HepG2 (cell line): ENCODE data around the gene DOCK4. TPM values are rescaled to one million over a fixed set of nuclear protein-coding genes. Genes with fewer than 3 reads are reported as not detected.

Source experiments
- ATAC-seq: fragments of 200-7000 bp; cut with Tn5 transposase; 3 replicates; pipeline ENCODE4 v1.9.1; 2020; ENCODE audit warnings: mild to moderate bottlenecking, moderate library complexity
- BruUV-seq: library from RNA; stranded (reverse); fragments of 400-500 nt; replicated peaks from 2 replicates; lab custom pipeline; 2021; lab: Mats Ljungman, UMichigan
- CTCF ChIA-PET: fragments of 300-600 bp; formaldehyde crosslinking; extraction: SDS; loops from one replicate; lab custom pipeline; 2021; ENCODE audit warnings: low total read pairs, inconsistent platforms, low intra/inter-chr PET ratio; lab: Yijun Ruan, JAX
- POLR2A ChIA-PET: fragments of 350-600 bp; sonication (Branson Sonifier 250); formaldehyde crosslinking; loops from one replicate; lab custom pipeline; 2020; ENCODE audit warnings: antibody characterized with exemption, inconsistent platforms; lab: Yijun Ruan, JAX
- DNase-seq: peaks from one replicate; pipeline ENCODE4 v3.0.0-alpha.2; 2015; ENCODE audit warnings: low spot score
- FAIRE-seq: peaks from 3 replicates; lab custom pipeline; 2011; peaks lifted over from hg19 to GRCh38; lab: Jason Lieb, UNC
- H2AFZ ChIP-seq: one replicate; pipeline ENCODE4 v1.6.1; 2011; ENCODE audit warnings: low read length, inconsistent platforms
- H3K27ac ChIP-seq: fragments of 300-600 bp; 3 replicates; pipeline ENCODE4 v1.8.0; 2011; ENCODE audit warnings: mixed run types, mild to moderate bottlenecking, mixed read lengths, low read length, inconsistent platforms; ENCODE audit not compliant: insufficient read depth; ENCODE audit errors: extremely low read length
- H3K27me3 ChIP-seq, 2 experiments: fragments of 200-600 bp in 1 of 2; 2 replicates in 1 of 2; 3 replicates in 1 of 2; pipeline versions ENCODE4 v1.6.0 to v1.8.0; 2011; ENCODE audit warnings: low read length in 2 of 2, mild to moderate bottlenecking in 2 of 2, moderate library complexity in 2 of 2, inconsistent platforms in 1 of 2; ENCODE audit not compliant: insufficient read depth in 2 of 2, control insufficient read depth in 1 of 2
- H3K36me3 ChIP-seq, 2 experiments: fragments of 200-600 bp in 1 of 2; replicated peaks in 1 of 2; 2 replicates in 1 of 2; 3 replicates in 1 of 2; pipeline versions ENCODE4 v1.5.1 to v1.8.0; 2011; ENCODE audit warnings: low read length in 2 of 2, inconsistent platforms in 1 of 2; ENCODE audit not compliant: insufficient read depth in 2 of 2, control insufficient read depth in 1 of 2
- H3K4me1 ChIP-seq: 2 replicates; pipeline ENCODE4 v1.5.1; 2012; ENCODE audit warnings: low read length, inconsistent platforms; ENCODE audit not compliant: insufficient read depth
- H3K4me2 ChIP-seq: 2 replicates; pipeline ENCODE4 v1.6.0; 2011; ENCODE audit warnings: low read depth, low read length, inconsistent platforms
- H3K4me3 ChIP-seq, 3 experiments: fragments of 200-600 bp in 1 of 3; sonication (generic), shearing (Covaris generic) in 1 of 3; replicated peaks in 1 of 3; 2 replicates each; pipeline ENCODE4 v1.5.1; 2011 to 2016; ENCODE audit warnings: low read length in 3 of 3, inconsistent platforms in 2 of 3, low read depth in 2 of 3, mild to moderate bottlenecking in 2 of 3, control low read depth in 1 of 3, mixed read lengths in 1 of 3; ENCODE audit not compliant: insufficient read depth in 1 of 3
- H3K79me2 ChIP-seq: one replicate; pipeline ENCODE4 v1.6.1; 2011; ENCODE audit warnings: low read length, inconsistent platforms; ENCODE audit not compliant: insufficient read depth
- H3K9ac ChIP-seq: 2 replicates; pipeline ENCODE4 v1.6.0; 2011; ENCODE audit warnings: mild to moderate bottlenecking, low read depth, low read length, inconsistent platforms; ENCODE audit not compliant: insufficient read depth
- H3K9me3 ChIP-seq: 2 replicates; pipeline ENCODE4 v1.5.1; 2012; ENCODE audit warnings: mild to moderate bottlenecking, low read length
- H4K20me1 ChIP-seq: 2 replicates; pipeline ENCODE4 v1.6.0; 2011; ENCODE audit warnings: inconsistent platforms, mild to moderate bottlenecking, low read length, moderate library complexity; ENCODE audit not compliant: insufficient read depth
- ATAD3A ChIP-seq: sonication (generic); formaldehyde crosslinking; IDR thresholded peaks from 2 replicates; pipeline ENCODE4 v1.4.0; 2020; ENCODE audit warnings: missing genetic modification reagents
- BRCA1 ChIP-seq: sonication (generic); formaldehyde crosslinking; IDR thresholded peaks from 2 replicates; pipeline ENCODE4 v1.4.0; 2020; ENCODE audit warnings: missing genetic modification reagents
- FOXA3 ChIP-seq: IDR thresholded peaks from 2 replicates; pipeline ENCODE4 v1.6.1; 2016; ENCODE audit warnings: missing genetic modification reagents, missing compliant biosample characterization
- KAT2B ChIP-seq: fragments of 150-350 bp; IDR thresholded peaks from 2 replicates; pipeline ENCODE4 v1.6.1; 2014; ENCODE audit warnings: low read depth, low read length, borderline replicate concordance
- KDM6A ChIP-seq: IDR thresholded peaks from 2 replicates; pipeline ENCODE4 v1.6.1; 2016; ENCODE audit warnings: low read depth
- NBN ChIP-seq: fragments of 450-650 bp; conservative IDR thresholded peaks from 2 replicates; pipeline ENCODE4 v1.6.1; 2017
- POGZ ChIP-seq: sonication (generic); formaldehyde crosslinking; IDR thresholded peaks from 2 replicates; pipeline ENCODE4 v1.4.0; 2020; ENCODE audit warnings: mild to moderate bottlenecking, missing genetic modification reagents
- RXRA ChIP-seq: sonication (generic); formaldehyde crosslinking; IDR thresholded peaks from 2 replicates; pipeline ENCODE4 v1.5.1; 2020; ENCODE audit warnings: missing genetic modification reagents
- ZFY ChIP-seq: sonication (generic); formaldehyde crosslinking; IDR thresholded peaks from 2 replicates; pipeline ENCODE4 v1.4.0; 2020; ENCODE audit warnings: missing genetic modification reagents
- ZNF350 ChIP-seq: sonication (generic); formaldehyde crosslinking; IDR thresholded peaks from 2 replicates; pipeline ENCODE4 v1.4.0; 2020; ENCODE audit warnings: mild to moderate bottlenecking, low read depth, missing genetic modification reagents, borderline replicate concordance
- ZNF775 ChIP-seq: sonication (generic); formaldehyde crosslinking; IDR thresholded peaks from 2 replicates; pipeline ENCODE4 v1.4.0; 2020; ENCODE audit warnings: missing genetic modification reagents, mild to moderate bottlenecking, moderate library complexity, borderline replicate concordance
- ZSCAN22 ChIP-seq: sonication (generic); formaldehyde crosslinking; IDR thresholded peaks from 2 replicates; pipeline ENCODE4 v1.4.0; 2020; ENCODE audit warnings: mild to moderate bottlenecking, missing genetic modification reagents
- in situ Hi-C: cut with HindIII; loops from 2 replicates; pipeline ENCODE4 v1.10.0; 2017; ENCODE audit warnings: low pct_unique_long_range_greater_than_20kb; ENCODE audit not compliant: extremely low pct_ligation_motif_present
- intact Hi-C: fragments of 100-400 bp; cut with micrococcal nuclease; formaldehyde crosslinking; loops from one replicate; pipeline ENCODE4 v1.10.0; 2022; ENCODE audit not compliant: unreplicated experiment
- polyA plus RNA-seq, 8 experiments: library from polyadenylated mRNA; depleted of rRNA in 3 of 8; stranded (reverse) in 7 of 8; unstranded in 1 of 8; fragments of >200 nt; fragmentation: Illumina TruSeq in 4 of 8; extraction: Trizol in 4 of 8; gene quantifications; 2 replicates each; pipeline versions ENCODE4 v1.2.1 to v1.2.3, GENCODE V29; 2011 to 2016; ENCODE audit warnings: low read depth in 4 of 8, missing spikeins in 1 of 8, mixed read lengths in 1 of 8; ENCODE audit not compliant: insufficient read depth in 1 of 8
- total RNA-seq, 5 experiments: library from RNA; depleted of rRNA; stranded (reverse); fragments of >200 nt; fragmentation: Illumina TruSeq; extraction: Trizol; gene quantifications; 2 replicates each; pipeline ENCODE4 v1.2.3, GENCODE V29; 2016; ENCODE audit warnings: low read depth in 1 of 5
- TF ChIP-seq, protein P1 (sequence below): IDR thresholded peaks from 2 replicates; pipeline ENCODE4 v1.6.1; 2012; ENCODE audit warnings: low read depth, low read length, improper control_type of control experiment

The DOCK4 gene
- total and polyA plus RNA-seq, 2 of the 13 experiments (the other 11 are each of a cell fraction or from before 2014, with no cell fraction given) = 13.5 to 17.4 TPM

DNA sequence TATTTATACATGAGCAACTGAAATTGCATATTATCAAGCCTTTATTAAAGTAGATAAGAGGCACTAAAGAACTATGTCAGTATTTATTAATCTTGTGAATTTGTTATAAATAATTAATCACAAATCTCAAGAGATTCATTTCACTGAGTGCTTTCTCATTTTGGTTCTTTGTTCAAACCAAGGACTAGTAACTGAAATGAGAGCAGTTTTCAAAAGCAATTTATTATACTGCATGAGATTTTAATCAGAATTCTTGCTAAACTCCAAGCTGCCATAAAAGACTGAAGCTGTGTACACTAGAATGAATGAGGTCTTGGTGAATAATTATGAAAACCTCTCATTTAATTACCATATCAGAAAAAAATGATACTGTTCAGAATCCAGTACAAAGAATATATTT is 419.1 kb downstream of the DOCK4 start:
- H3K27me3 ChIP-seq = no peaks in the 10 kb centered on the region
- BruUV-seq = no TSS peak
- no peaks in the 10 kb centered on the region for H3K79me2 ChIP-seq
- peaks cover 0 to 4% of the 10 kb centered on the region in 2 experiments; a peak in 1 of 5 replicates for H3K36me3 ChIP-seq
- POLR2A ChIA-PET = no interaction called here
- H2AFZ ChIP-seq = no peak overlapping the region
- no peak for TF ChIP-seq BRCA1 (CRISPR knock-in tag)
- TF ChIP-seq FOXA3 (CRISPR knock-in tag) = no peak
- TF ChIP-seq POGZ = no peak
- no peak for TF ChIP-seq ZFY (CRISPR knock-in tag)
- no peak for TF ChIP-seq ZNF775
- TF ChIP-seq KAT2B = no peak
- no peak for TF ChIP-seq NBN
- TF ChIP-seq KDM6A (CRISPR knock-in tag) = no peak
- TF ChIP-seq RXRA (CRISPR knock-in tag) = no peak
- no peak for TF ChIP-seq ZNF350
- TF ChIP-seq ATAD3A (CRISPR knock-in tag) = no peak
- no peak for TF ChIP-seq ZSCAN22 (CRISPR knock-in tag)
- TF ChIP-seq, protein P1, sequence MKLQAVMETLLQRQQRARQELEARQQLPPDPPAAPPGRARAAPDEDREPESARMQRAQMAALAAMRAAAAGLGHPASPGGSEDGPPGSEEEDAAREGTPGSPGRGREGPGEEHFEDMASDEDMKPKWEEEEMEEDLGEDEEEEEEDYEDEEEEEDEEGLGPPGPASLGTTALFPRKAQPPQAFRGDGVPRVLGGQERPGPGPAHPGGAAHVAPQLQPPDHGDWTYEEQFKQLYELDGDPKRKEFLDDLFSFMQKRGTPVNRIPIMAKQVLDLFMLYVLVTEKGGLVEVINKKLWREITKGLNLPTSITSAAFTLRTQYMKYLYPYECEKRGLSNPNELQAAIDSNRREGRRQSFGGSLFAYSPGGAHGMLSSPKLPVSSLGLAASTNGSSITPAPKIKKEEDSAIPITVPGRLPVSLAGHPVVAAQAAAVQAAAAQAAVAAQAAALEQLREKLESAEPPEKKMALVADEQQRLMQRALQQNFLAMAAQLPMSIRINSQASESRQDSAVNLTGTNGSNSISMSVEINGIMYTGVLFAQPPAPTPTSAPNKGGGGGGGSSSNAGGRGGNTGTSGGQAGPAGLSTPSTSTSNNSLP = no peak
- H3K4me3 ChIP-seq = no peak overlapping the region
- no peaks in the 10 kb centered on the region for H3K9me3 ChIP-seq
- no peak for DNase-seq
- H4K20me1 ChIP-seq = no peaks in the 10 kb centered on the region
- no peak overlapping the region for H3K4me2 ChIP-seq
- H3K9ac ChIP-seq = no peak overlapping the region
- CTCF ChIA-PET = no interaction called here
- H3K4me1 ChIP-seq = peaks cover 10% of the 10 kb centered on the region
- H3K27ac ChIP-seq = no peak overlapping the region
- no peak for FAIRE-seq
- no peak for ATAC-seq
- intact Hi-C loops = no loop called here
- in situ Hi-C loops = no loop called here
